GM12864 (cell line): ENCODE data around the gene STOML3.
A peak's percentile ranks its signal among the peaks of the same experiment; 100 is the strongest.

Experiments
- DNase-seq: peaks from one replicate; pipeline ENCODE4 v3.0.0-alpha.2; 2011; ENCODE audit warnings: low read depth
- H3K4me3 ChIP-seq: 2 replicates; pipeline ENCODE4 v1.5.1; 2011; ENCODE audit warnings: mild to moderate bottlenecking, low read depth, low read length, control low read depth
- CTCF ChIP-seq: IDR thresholded peaks from 2 replicates; pipeline ENCODE4 v1.5.1; 2011; ENCODE audit warnings: low read depth, mild to moderate bottlenecking, moderate library complexity, low read length, control low read depth, inconsistent platforms; ENCODE audit errors: missing control alignments

STOML3 gene

GRCh38 chr13:39036212-39036611, 45.6 kb upstream of the STOML3 start:
- DNase-seq: no peak
- no peak for TF ChIP-seq CTCF
- H3K4me3 ChIP-seq: peak overlapping the region; percentile 72

GRCh38 chr13:39035799-39036198, 45.2 kb upstream of the STOML3 start:
- H3K4me3 ChIP-seq: peak overlapping the region; percentile 72
- no peak for DNase-seq
- no peak for TF ChIP-seq CTCF

- no peak for DNase-seq
- no peak for TF ChIP-seq CTCF
- peak overlapping the region; percentile 72 for H3K4me3 ChIP-seq
These were observed 44.6 kb upstream of the STOML3 start for GRCh38 chr13:39035204-39035603.

- H3K4me3 ChIP-seq: no peak overlapping the region
- no peak for TF ChIP-seq CTCF
- DNase-seq: no peak
These were observed 43.5 kb upstream of the STOML3 start for GRCh38 chr13:39034085-39034484.

- no peak for DNase-seq
- no peak overlapping the region for H3K4me3 ChIP-seq
- no peak for TF ChIP-seq CTCF
These were observed 41.5 kb upstream of the STOML3 start for GRCh38 chr13:39032150-39032549.

- no peak for TF ChIP-seq CTCF
- DNase-seq: no peak
- H3K4me3 ChIP-seq: no peak overlapping the region
These were observed 34.8 kb upstream of the STOML3 start for GRCh38 chr13:39025433-39025839.

GRCh38 chr13:39023761-39024160, 33.1 kb upstream of the STOML3 start:
- H3K4me3 ChIP-seq: no peak overlapping the region
- no peak for DNase-seq
- no peak for TF ChIP-seq CTCF
